Testis (tissue), 3 donors: ENCODE data around the gene BMPR1A. TPM values are rescaled to one million over a fixed set of nuclear protein-coding genes. Genes with fewer than 3 reads are reported as not detected.

Experiments used
- DNase-seq: peaks from one replicate; pipeline ENCODE4 v3.0.0-alpha.2; 2019
- H3K27ac ChIP-seq, 2 donors: fragments of 200-600 bp; sonication (generic); one replicate each; pipeline ENCODE4 v1.5.1; 2019
- H3K27me3 ChIP-seq: fragments of 200-600 bp; sonication (generic); one replicate; pipeline ENCODE4 v1.5.1; 2019
- H3K36me3 ChIP-seq: fragments of 200-600 bp; sonication (generic); one replicate; pipeline ENCODE4 v1.5.1; 2017; ENCODE audit warnings: low read depth; ENCODE audit errors: missing control alignments
- H3K4me1 ChIP-seq: fragments of 200-600 bp; sonication (generic); one replicate; pipeline ENCODE4 v1.5.1; 2019
- H3K4me3 ChIP-seq, 2 donors: fragments of 200-600 bp; sonication (generic); one replicate each; pipeline ENCODE4 v1.5.1; 2017 to 2019
- H3K9me3 ChIP-seq: fragments of 200-600 bp; sonication (generic); one replicate; pipeline ENCODE4 v1.5.1; 2017
- CTCF ChIP-seq, 3 experiments: fragments of 450-650 bp in 2 of 3; fragments of 200-600 bp in 1 of 3; sonication (generic) in 1 of 3; IDR thresholded peaks; one replicate each; pipeline ENCODE4 v1.5.1; 2016 to 2019; ENCODE audit warnings: antibody characterized with exemption in 3 of 3, mild to moderate bottlenecking in 2 of 3, moderate library complexity in 1 of 3
- POLR2A ChIP-seq: fragments of 450-650 bp; IDR thresholded peaks from one replicate; pipeline ENCODE4 v1.6.1; 2017; ENCODE audit warnings: antibody characterized with exemption, mild to moderate bottlenecking, moderate library complexity
- WGBS, 2 donors: methylation state at CpG; one replicate each; pipeline ENCODE4 v1.1.5; 2018; 5-methylcytosine and 5-hydroxymethylcytosine counted together
- intact Hi-C: fragments of 100-400 bp; cut with DNase I; formaldehyde crosslinking; loops from one replicate; pipeline ENCODE4 v1.15.1; 2023; ENCODE audit warnings: low total_unique reads
- polyA plus RNA-seq: library from polyadenylated mRNA; stranded (reverse); fragments of 350-450 nt; fragmentation: Illumina TruSeq; extraction: RNeasy Lipid Tissue Mini Kit (QIAGEN cat#74804); gene quantifications from one replicate; pipeline ENCODE4 v1.2.3, GENCODE V29; 2014; ENCODE audit warnings: low read depth, low replicate concordance; ENCODE audit not compliant: insufficient read depth
- total RNA-seq, 2 donors: library from RNA; depleted of rRNA; stranded (reverse); fragments of >200 nt; gene quantifications; one replicate each; pipeline ENCODE4 v1.2.3, GENCODE V29; 2016

The BMPR1A gene
- total and polyA plus RNA-seq, 3 donors from 2014 or later, result 19.5 to 51.1 (median 42.6) TPM

GRCh38 chr10:86813982-86814381 lies 57.6 kb downstream of the BMPR1A start:
- no peak for DNase-seq
- H3K27me3 ChIP-seq, result no peaks in the 10 kb centered on the region
- no peak for TF ChIP-seq POLR2A
- TF ChIP-seq CTCF (IDR thresholded peaks at IDR 0.05), result no peak
- peaks cover 13% of the 10 kb centered on the region for H3K4me1 ChIP-seq
- H3K27ac ChIP-seq, result peak overlapping the region in 1 of 2 donors; percentile 63
- intact Hi-C loops, result no loop called here
- no peak overlapping the region for H3K4me3 ChIP-seq
- no peaks in the 10 kb centered on the region for H3K36me3 ChIP-seq
- no peaks in the 10 kb centered on the region for H3K9me3 ChIP-seq
- 58 to 68% methylated on average over 1 of the region's 1 CpG for WGBS, 2 donors

DNA sequence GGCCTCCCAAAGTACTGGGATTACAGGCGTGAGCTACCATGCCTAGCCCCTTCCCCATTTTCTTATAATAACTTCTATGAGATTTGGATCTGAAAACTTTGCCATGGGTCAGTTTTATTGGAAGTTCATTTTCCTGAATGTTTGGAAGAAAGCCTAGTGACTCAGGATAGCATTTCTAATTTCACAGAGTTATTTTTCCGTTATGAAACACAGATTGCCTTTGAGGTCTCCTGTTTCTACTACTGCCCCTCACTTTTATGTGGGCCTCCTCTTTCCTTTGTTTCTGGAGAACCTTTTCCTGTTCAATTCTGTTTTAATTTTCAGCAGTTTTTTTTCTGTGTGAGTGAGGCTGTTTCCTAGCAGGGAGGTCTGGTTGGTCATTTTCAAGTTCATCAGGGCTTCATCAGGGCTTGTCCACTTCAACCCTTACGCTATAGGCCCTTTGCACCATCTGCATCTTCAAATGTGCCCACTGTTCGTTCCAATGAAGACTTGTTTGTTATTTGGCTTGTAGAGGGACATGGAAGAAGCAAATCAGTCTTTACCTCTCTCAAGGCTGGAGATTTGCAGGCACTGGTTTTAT lies 58.7 kb downstream of the BMPR1A start:
- peaks cover 13% of the 10 kb centered on the region for H3K4me1 ChIP-seq
- no peaks in the 10 kb centered on the region for H3K27me3 ChIP-seq
- peak overlapping the region; percentile 52 to 63 for H3K27ac ChIP-seq
- no peak for DNase-seq
- WGBS, 2 donors, result 78 to 80% methylated on average over 4 of the region's 4 CpGs
- H3K9me3 ChIP-seq, result no peaks in the 10 kb centered on the region
- TF ChIP-seq CTCF (IDR thresholded peaks at IDR 0.05) (no peak), POLR2A (no peak)
- intact Hi-C loops, result no loop called here
- no peaks in the 10 kb centered on the region for H3K36me3 ChIP-seq
- no peak overlapping the region for H3K4me3 ChIP-seq

- DNase-seq, result no peak
- Histone ChIP-seq H3K27ac (peak overlapping the region in 1 of 2 donors; percentile 63), H3K4me3 (no peak overlapping the region), H3K27me3 (no peaks in the 10 kb centered on the region), H3K9me3 (no peaks in the 10 kb centered on the region), H3K4me1 (peaks cover 16% of the 10 kb centered on the region), H3K36me3 (no peaks in the 10 kb centered on the region)
- 82 to 88% methylated on average over 5 of the region's 5 CpGs for WGBS, 2 donors
- intact Hi-C loops, result no loop called here
- TF ChIP-seq POLR2A (no peak), CTCF (IDR thresholded peaks at IDR 0.05) (no peak)
Observed at GRCh38 chr10:86815640-86816039, 59.2 kb downstream of the BMPR1A start.

- intact Hi-C loops, result no loop called here
- H3K4me1 ChIP-seq, result peaks cover 16% of the 10 kb centered on the region
- no peaks in the 10 kb centered on the region for H3K27me3 ChIP-seq
- TF ChIP-seq CTCF (IDR thresholded peaks at IDR 0.05), result no peak
- no peak for TF ChIP-seq POLR2A
- no peaks in the 10 kb centered on the region for H3K9me3 ChIP-seq
- 78 to 85% methylated on average over 2 of the region's 2 CpGs for WGBS, 2 donors
- no peak for DNase-seq
- no peak overlapping the region for H3K4me3 ChIP-seq
- no peaks in the 10 kb centered on the region for H3K36me3 ChIP-seq
- H3K27ac ChIP-seq, result no peak overlapping the region
Observed at GRCh38 chr10:86817246-86817645, 60.8 kb downstream of the BMPR1A start.

GRCh38 chr10:86819567-86819966 lies 63.1 kb downstream of the BMPR1A start:
- intact Hi-C loops, result no loop called here
- H3K4me3 ChIP-seq, result no peak overlapping the region
- WGBS, 2 donors, result 85 to 91% methylated on average over 6 of the region's 6 CpGs
- no peaks in the 10 kb centered on the region for H3K27me3 ChIP-seq
- no peak for TF ChIP-seq POLR2A
- TF ChIP-seq CTCF (IDR thresholded peaks at IDR 0.05), result no peak
- H3K9me3 ChIP-seq, result no peaks in the 10 kb centered on the region
- DNase-seq, result no peak
- peaks cover 2% of the 10 kb centered on the region for H3K4me1 ChIP-seq
- no peak overlapping the region for H3K27ac ChIP-seq
- no peaks in the 10 kb centered on the region for H3K36me3 ChIP-seq
